Lower leg skin (tissue), 4 donors: Measurements from ENCODE around the gene SURF6. TPM values are rescaled to one million over a fixed set of nuclear protein-coding genes. Genes with fewer than 3 reads are reported as not detected.

ENCODE experiments used
- DNase-seq, 2 donors: peaks; one replicate each; pipeline ENCODE4 v3.0.0-alpha.2; 2019; ENCODE audit warnings: low spot score in 2 of 2
- H3K4me3 ChIP-seq: fragments of 200-600 bp; sonication (generic); 2 replicates; pipeline ENCODE4 v1.5.1; 2017; ENCODE audit warnings: mild to moderate bottlenecking, low read depth; ENCODE audit not compliant: poor library complexity, severe bottlenecking
- POLR2A ChIP-seq, 2 donors: fragments of 450-650 bp; IDR thresholded peaks; one replicate each; pipeline ENCODE4 v1.6.1; 2016 to 2017; ENCODE audit warnings: antibody characterized with exemption in 2 of 2, mild to moderate bottlenecking in 1 of 2, moderate library complexity in 1 of 2
- WGBS, 2 donors: methylation state at CpG; one replicate each; pipeline ENCODE4 v1.1.5; 2018; 5-methylcytosine and 5-hydroxymethylcytosine counted together
- intact Hi-C: fragments of 100-400 bp; cut with DNase I; formaldehyde crosslinking; loops from one replicate; pipeline ENCODE4 v1.15.0; 2023; ENCODE audit warnings: low total_unique reads
- total RNA-seq, 4 donors: library from RNA; depleted of rRNA; stranded (reverse); fragments of >200 nt; gene quantifications; one replicate each; pipeline ENCODE4 v1.1.0, GENCODE V29; 2016
- TF ChIP-seq, protein P1 (sequence below), 3 donors: fragments of 450-650 bp; IDR thresholded peaks; one replicate each; pipeline ENCODE4 v1.5.1; 2016; ENCODE audit warnings: antibody characterized with exemption in 3 of 3, mild to moderate bottlenecking in 3 of 3, moderate library complexity in 2 of 3

The SURF6 gene
- total RNA-seq, 4 donors from 2014 or later, result 21.7 to 37.4 (median 27.4) TPM

DNA sequence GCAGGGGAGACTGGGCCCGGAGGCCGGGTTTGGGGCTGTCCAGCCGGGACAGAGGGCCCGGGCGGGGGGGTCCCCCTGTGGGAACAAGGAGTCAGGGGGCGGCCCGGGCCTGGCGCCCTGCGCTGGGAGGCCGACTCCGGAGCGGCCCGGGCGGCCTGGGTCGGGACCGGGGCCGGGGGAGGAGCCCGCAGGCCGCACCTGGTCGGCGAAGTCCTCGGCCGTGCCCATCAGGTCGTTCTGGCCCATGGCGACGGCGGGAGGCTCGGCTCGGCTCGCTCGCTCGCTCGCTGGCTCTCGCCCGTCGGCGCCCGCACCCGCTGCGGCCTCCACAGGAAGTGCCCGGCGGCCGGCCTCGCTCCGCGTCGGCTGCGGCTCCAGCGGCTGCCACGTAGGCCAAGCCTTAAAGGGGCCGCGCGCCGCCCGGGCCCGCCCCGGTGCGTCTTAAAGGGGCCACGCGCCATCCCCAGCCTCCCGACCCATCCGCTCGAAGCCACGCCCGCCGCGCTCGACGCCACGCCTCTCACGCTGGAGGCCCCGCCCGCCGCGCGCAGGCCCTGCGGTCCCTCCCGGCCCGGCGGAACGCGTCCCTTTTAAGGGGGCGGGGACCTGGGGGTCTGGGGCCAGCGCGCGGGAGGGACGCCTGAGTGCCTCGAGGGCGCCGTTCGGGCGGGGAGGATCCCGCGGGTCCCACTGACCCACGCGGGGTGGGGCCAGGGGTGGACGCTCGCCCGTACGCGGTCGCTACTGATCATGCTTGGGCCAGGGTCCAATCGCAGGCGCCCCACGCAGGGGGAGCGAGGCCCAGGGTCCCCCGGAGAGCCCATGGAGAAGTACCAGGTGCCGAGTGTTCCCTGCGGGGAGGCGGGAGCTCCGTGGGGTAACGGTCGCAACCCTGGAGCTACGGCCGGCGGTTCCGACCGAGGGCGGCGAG is 40.0 kb upstream of the SURF6 start, which contains the start of the genes STKLD1 and SURF4:
Gene STKLD1, plus strand, starts transcription at position 643 of the 931 bp plus-strand sequence. Its CDS starts 108 bp downstream, at position 751.
Gene SURF4, minus strand, starts transcription at position 337 of the 931 bp plus-strand sequence. Its CDS starts 91 bp downstream, at position 246.
- peak within 1 kb of the TSS; percentile 99 for H3K4me3 ChIP-seq
- DNase-seq, result peak; percentile 93 to 99
- intact Hi-C loops, result no loop called here
- WGBS, 2 donors, result 1% methylated on average over 30 to 50 of the region's 120 CpGs
- peak in 1 of 2 donors; percentile 38 for TF ChIP-seq POLR2A (IDR thresholded peaks at IDR 0.05)
- TF ChIP-seq, protein P1, sequence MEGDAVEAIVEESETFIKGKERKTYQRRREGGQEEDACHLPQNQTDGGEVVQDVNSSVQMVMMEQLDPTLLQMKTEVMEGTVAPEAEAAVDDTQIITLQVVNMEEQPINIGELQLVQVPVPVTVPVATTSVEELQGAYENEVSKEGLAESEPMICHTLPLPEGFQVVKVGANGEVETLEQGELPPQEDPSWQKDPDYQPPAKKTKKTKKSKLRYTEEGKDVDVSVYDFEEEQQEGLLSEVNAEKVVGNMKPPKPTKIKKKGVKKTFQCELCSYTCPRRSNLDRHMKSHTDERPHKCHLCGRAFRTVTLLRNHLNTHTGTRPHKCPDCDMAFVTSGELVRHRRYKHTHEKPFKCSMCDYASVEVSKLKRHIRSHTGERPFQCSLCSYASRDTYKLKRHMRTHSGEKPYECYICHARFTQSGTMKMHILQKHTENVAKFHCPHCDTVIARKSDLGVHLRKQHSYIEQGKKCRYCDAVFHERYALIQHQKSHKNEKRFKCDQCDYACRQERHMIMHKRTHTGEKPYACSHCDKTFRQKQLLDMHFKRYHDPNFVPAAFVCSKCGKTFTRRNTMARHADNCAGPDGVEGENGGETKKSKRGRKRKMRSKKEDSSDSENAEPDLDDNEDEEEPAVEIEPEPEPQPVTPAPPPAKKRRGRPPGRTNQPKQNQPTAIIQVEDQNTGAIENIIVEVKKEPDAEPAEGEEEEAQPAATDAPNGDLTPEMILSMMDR (IDR thresholded peaks at IDR 0.05), result no peak

DNA sequence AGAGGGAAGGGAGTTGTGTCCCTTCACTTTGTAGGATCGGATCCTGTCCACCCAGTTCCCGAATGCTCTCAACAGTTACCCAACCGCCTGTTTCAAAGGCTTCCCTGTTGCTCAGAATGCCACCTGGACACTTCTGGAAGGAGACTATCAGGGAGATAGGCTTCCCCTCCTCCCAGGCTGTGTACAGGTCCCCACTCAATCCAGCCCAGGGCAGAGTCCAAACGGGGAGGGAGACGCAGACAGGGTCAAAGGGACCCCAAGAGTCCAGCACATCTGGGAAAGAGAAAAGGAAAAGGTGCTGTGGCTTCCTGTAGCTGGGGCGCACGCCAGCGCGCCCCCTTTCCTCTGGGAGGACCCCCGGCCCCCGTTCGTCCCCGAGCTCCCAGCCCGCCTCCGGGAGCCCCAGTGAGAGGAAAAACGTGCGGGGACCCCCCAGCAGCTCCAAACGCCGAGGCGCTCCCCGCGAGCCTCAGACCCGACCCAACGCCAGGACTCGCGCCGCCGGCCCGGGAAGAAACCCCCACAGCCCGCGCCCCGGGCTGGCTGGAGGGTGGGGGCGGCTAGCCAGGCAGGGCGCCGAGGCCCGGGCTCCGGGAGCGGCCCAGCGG is 39.2 kb upstream of the SURF6 start:
- intact Hi-C loops, result no loop called here

DNA sequence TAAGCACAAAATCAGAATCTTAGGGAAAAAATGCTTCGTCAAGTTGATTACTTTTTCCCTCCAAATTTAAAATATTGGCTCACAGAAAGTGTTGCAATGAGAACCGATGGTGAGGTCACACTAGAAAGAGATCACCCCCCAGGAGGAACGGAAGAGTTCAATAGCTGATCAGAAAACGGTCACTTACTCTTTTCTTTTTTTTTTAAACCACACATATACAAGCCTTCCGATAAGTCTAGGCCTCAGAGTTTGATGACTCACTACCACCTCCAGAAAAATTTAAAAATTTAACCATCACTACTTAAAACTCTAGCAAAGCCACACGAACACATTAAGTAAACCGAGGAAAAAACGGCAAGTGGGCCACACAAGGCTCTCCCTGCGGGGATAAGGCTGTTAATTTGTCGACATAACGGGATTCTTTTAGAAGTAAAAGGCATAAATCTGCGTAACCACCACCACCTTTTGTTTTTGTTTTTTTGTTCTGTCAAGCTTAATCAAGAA is 38.7 kb upstream of the SURF6 start:
- intact Hi-C loops, result no loop called here
- 8 to 9% methylated on average over 12 of the region's 12 CpGs for WGBS, 2 donors
- DNase-seq, result no peak

More for the DNA sequence above, 39.2 kb upstream of the SURF6 start:
- peak overlapping the region; percentile 99 for H3K4me3 ChIP-seq
- TF ChIP-seq, protein P1 (IDR thresholded peaks at IDR 0.05), result no peak
- no peak for TF ChIP-seq POLR2A (IDR thresholded peaks at IDR 0.05)
- DNase-seq, result no peak
- WGBS, 2 donors, result 0 to 1% methylated on average over 15 to 28 of the region's 39 CpGs

DNA sequence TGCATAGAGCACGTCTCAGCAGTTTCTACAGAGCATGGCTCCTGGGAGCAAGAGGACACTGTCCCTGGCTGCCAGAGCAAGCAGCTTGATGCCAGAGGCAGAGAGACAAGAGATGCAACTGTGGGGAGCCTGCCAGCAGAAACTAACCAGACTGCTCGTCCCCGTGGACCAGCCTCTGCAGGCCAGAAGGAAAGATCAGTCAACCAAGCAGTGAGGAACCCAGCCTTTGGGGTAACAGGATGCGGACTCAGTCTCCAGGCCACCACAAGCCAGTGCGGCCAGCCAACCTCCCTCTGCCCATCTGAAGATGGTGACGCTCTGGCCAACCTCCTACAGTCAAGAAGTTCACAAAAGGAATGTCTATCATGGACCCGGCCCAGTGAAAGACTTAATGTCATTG is 36.2 kb upstream of the SURF6 start:
- no peak overlapping the region for H3K4me3 ChIP-seq
- TF ChIP-seq POLR2A (IDR thresholded peaks at IDR 0.05), result no peak
- TF ChIP-seq, protein P1 (IDR thresholded peaks at IDR 0.05), result no peak
- no peak for DNase-seq
- 49 to 51% methylated on average over 7 of the region's 7 CpGs for WGBS, 2 donors
- intact Hi-C loops, result no loop called here

More for the DNA sequence above, 38.7 kb upstream of the SURF6 start:
- peak overlapping the region; percentile 99 for H3K4me3 ChIP-seq
- TF ChIP-seq, protein P1 (IDR thresholded peaks at IDR 0.05), result no peak
- no peak for TF ChIP-seq POLR2A (IDR thresholded peaks at IDR 0.05)

DNA sequence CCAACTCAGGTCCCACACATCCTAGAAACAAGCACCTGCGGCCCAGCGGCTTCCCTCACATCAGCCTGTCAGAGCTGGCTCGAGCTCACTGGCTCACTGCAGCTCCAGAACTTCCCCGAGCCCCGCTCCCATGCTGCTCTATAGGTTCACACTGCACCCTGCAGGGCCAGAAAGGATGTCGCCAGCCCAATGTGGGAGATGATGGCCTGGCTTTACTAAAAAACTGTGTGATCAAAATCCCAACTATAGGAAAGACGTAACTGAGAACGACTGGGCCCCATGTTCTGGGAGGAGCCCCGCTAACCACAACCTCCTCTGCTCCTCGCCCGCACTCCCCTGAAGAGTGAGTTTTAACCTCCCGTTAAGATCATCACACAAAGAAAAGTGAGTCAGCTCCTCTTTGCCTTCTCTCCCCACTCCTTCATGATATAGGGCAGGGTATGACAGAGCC is 35.3 kb upstream of the SURF6 start:
- intact Hi-C loops, result no loop called here
- WGBS, 2 donors, result 43 to 55% methylated on average over 12 of the region's 12 CpGs
- TF ChIP-seq POLR2A (IDR thresholded peaks at IDR 0.05), result no peak
- TF ChIP-seq, protein P1 (IDR thresholded peaks at IDR 0.05), result no peak
- H3K4me3 ChIP-seq, result no peak overlapping the region
- no peak for DNase-seq
